GM12878 (cell line): ENCODE data around the gene FAR2. TPM values are rescaled to one million over a fixed set of nuclear protein-coding genes. Genes with fewer than 3 reads are reported as not detected.

ENCODE experiments used
- ATAC-seq: fragments of 200-7000 bp; cut with Tn5 transposase; 3 replicates; pipeline ENCODE4 v1.9.1; 2020; ENCODE audit warnings: mild to moderate bottlenecking, moderate library complexity
- BruUV-seq: library from RNA; stranded (reverse); fragments of 400-500 nt; replicated peaks from 2 replicates; lab custom pipeline; 2021; lab: Mats Ljungman, UMichigan
- CTCF ChIA-PET: fragments of 300-600 bp; sonication (Branson Sonifier 250); formaldehyde crosslinking; extraction: SDS; loops from one replicate; lab custom pipeline; 2021; ENCODE audit warnings: inconsistent platforms; lab: Yijun Ruan, JAX
- POLR2A ChIA-PET: fragments of 350-600 bp; formaldehyde crosslinking; extraction: SDS; loops from one replicate; lab custom pipeline; 2021; ENCODE audit warnings: inconsistent platforms; lab: Charles Lee
- RAD21 ChIA-PET: fragments of 300-600 bp; sonication (Branson Sonifier 250); formaldehyde crosslinking; loops from one replicate; lab custom pipeline; 2023; ENCODE audit warnings: antibody characterized with exemption; ENCODE audit not compliant: unreplicated experiment; lab: Charles Lee
- SMC1A ChIA-PET: fragments of 300-600 bp; sonication (Branson Sonifier 250); formaldehyde crosslinking; loops from one replicate; lab custom pipeline; 2023; ENCODE audit not compliant: unreplicated experiment, uncharacterized antibody; lab: Charles Lee
- DNase-seq: peaks from one replicate; pipeline ENCODE4 v3.0.0-alpha.2; 2011; ENCODE audit warnings: low read depth, low spot score
- FAIRE-seq: peaks from 3 replicates; lab custom pipeline; 2011; peaks lifted over from hg19 to GRCh38; lab: Jason Lieb, UNC
- H2AFZ ChIP-seq: 2 replicates; pipeline ENCODE4 v1.6.0; 2011; ENCODE audit warnings: low read depth, low read length, control low read depth; ENCODE audit not compliant: control insufficient read depth
- H3K27ac ChIP-seq: 2 replicates; pipeline ENCODE4 v1.5.1; 2011; ENCODE audit warnings: control low read depth; ENCODE audit not compliant: control insufficient read depth, insufficient read depth
- H3K27me3 ChIP-seq, 2 experiments: replicated peaks in 1 of 2; 2 replicates each; pipeline versions ENCODE4 v1.6.0 to v1.6.1; 2011; ENCODE audit warnings: low read length in 1 of 2; ENCODE audit not compliant: control insufficient read depth in 2 of 2, insufficient read depth in 2 of 2
- H3K36me3 ChIP-seq, 2 experiments: 2 replicates each; pipeline ENCODE4 v1.5.1; 2011; ENCODE audit warnings: low read length in 1 of 2; ENCODE audit not compliant: control insufficient read depth in 2 of 2, insufficient read depth in 2 of 2
- H3K4me1 ChIP-seq: 2 replicates; pipeline ENCODE4 v1.6.1; 2011; ENCODE audit warnings: mild to moderate bottlenecking, low read length, moderate library complexity, mixed read lengths; ENCODE audit not compliant: control insufficient read depth, insufficient read depth
- H3K4me2 ChIP-seq: 2 replicates; pipeline ENCODE4 v1.6.0; 2011; ENCODE audit warnings: control low read depth; ENCODE audit not compliant: control insufficient read depth, insufficient read depth
- H3K4me3 ChIP-seq: fragments of 200-600 bp; sonication (generic); 2 replicates; pipeline ENCODE4 v1.5.1; 2016
- H3K79me2 ChIP-seq: 2 replicates; pipeline ENCODE4 v1.6.0; 2011; ENCODE audit warnings: low read length; ENCODE audit not compliant: control insufficient read depth, insufficient read depth
- H3K9ac ChIP-seq: 2 replicates; pipeline ENCODE4 v1.8.0; 2011; ENCODE audit warnings: low read length, control low read depth, mixed read lengths; ENCODE audit not compliant: control insufficient read depth, insufficient read depth
- H3K9me3 ChIP-seq: replicated peaks from 3 replicates; pipeline ENCODE4 v1.5.1; 2011; ENCODE audit warnings: mild to moderate bottlenecking, low read length; ENCODE audit not compliant: control insufficient read depth, insufficient read depth
- H4K20me1 ChIP-seq: 2 replicates; pipeline ENCODE4 v1.6.0; 2011; ENCODE audit not compliant: control insufficient read depth, insufficient read depth
- CREM ChIP-seq: IDR thresholded peaks from 2 replicates; pipeline ENCODE4 v1.6.1; 2014; ENCODE audit warnings: antibody characterized with exemption, low read depth
- ESRRA ChIP-seq: IDR thresholded peaks from 2 replicates; pipeline ENCODE4 v1.6.1; 2012; ENCODE audit warnings: mild to moderate bottlenecking, low read length, improper control_type of control experiment
- EZH2 ChIP-seq: IDR thresholded peaks from 2 replicates; pipeline ENCODE4 v1.6.1; 2012; ENCODE audit warnings: low read depth, mild to moderate bottlenecking, control low read depth, inconsistent platforms, low read length, borderline replicate concordance; ENCODE audit not compliant: control insufficient read depth
- FOS ChIP-seq: IDR thresholded peaks from 3 replicates; pipeline ENCODE4 v1.6.1; 2011; ENCODE audit warnings: borderline replicate concordance; ENCODE audit not compliant: insufficient read length; ENCODE audit errors: extremely low read depth
- GATAD2B ChIP-seq: fragments of 450-650 bp; conservative IDR thresholded peaks from 2 replicates; pipeline ENCODE4 v1.6.1; 2017; ENCODE audit warnings: low read depth, mild to moderate bottlenecking, moderate library complexity
- HCFC1 ChIP-seq: fragments of 150-350 bp; IDR thresholded peaks from 2 replicates; pipeline ENCODE4 v1.6.1; 2014; ENCODE audit warnings: low read length
- IKZF2 ChIP-seq, 2 experiments: fragments of 450-650 bp; IDR thresholded peaks; 2 replicates each; pipeline ENCODE4 v1.6.1; 2017; ENCODE audit warnings: mild to moderate bottlenecking in 2 of 2, moderate library complexity in 2 of 2
- JUNB ChIP-seq: IDR thresholded peaks from 2 replicates; pipeline ENCODE4 v1.6.1; 2016; ENCODE audit warnings: antibody characterized with exemption, mild to moderate bottlenecking
- JUND ChIP-seq: IDR thresholded peaks from 2 replicates; pipeline ENCODE4 v1.6.1; 2012; ENCODE audit warnings: low read depth, mild to moderate bottlenecking, low read length, improper control_type of control experiment, moderate library complexity
- NFIC ChIP-seq: IDR thresholded peaks from 2 replicates; pipeline ENCODE4 v1.6.1; 2012; ENCODE audit warnings: low read depth, mild to moderate bottlenecking, inconsistent platforms, low read length, moderate library complexity
- RAD51 ChIP-seq: fragments of 450-650 bp; IDR thresholded peaks from 2 replicates; pipeline ENCODE4 v1.6.1; 2016; ENCODE audit warnings: moderate library complexity, mild to moderate bottlenecking, inconsistent platforms
- SREBF1 ChIP-seq: IDR thresholded peaks from 2 replicates; pipeline ENCODE4 v1.6.1; 2012; ENCODE audit warnings: mild to moderate bottlenecking, low read length
- STAT3 ChIP-seq: IDR thresholded peaks from 2 replicates; pipeline ENCODE4 v1.6.1; 2011; ENCODE audit warnings: low read depth, low read length, improper control_type of control experiment
- WRNIP1 ChIP-seq: IDR thresholded peaks from 2 replicates; pipeline ENCODE4 v1.6.1; 2011; ENCODE audit warnings: low read depth, low read length, improper control_type of control experiment, borderline replicate concordance
- ZSCAN29 ChIP-seq: fragments of 450-650 bp; IDR thresholded peaks from 2 replicates; pipeline ENCODE4 v1.6.1; 2017; ENCODE audit warnings: mild to moderate bottlenecking, moderate library complexity
- ZZZ3 ChIP-seq: IDR thresholded peaks from 2 replicates; pipeline ENCODE4 v1.6.1; 2011; ENCODE audit warnings: low read depth; ENCODE audit not compliant: control insufficient read depth, insufficient read length
- WGBS: methylation state at CpG from one replicate; pipeline ENCODE4 v1.1.6; 2016; ENCODE audit warnings: low lambda C conversion rate; ENCODE audit not compliant: insufficient replicate concordance, insufficient coverage; ENCODE audit errors: missing lambda C conversion rate; 5-methylcytosine and 5-hydroxymethylcytosine counted together
- in situ Hi-C: fragments of 300-500 bp; cut with MboI; formaldehyde crosslinking; loops from 9 replicates; pipeline ENCODE4 v1.14.3; 2018; ENCODE audit warnings: mixed read lengths
- intact Hi-C: fragments of 100-400 bp; cut with micrococcal nuclease; formaldehyde crosslinking; loops from one replicate; pipeline ENCODE4 v1.14.2; 2022; ENCODE audit not compliant: unreplicated experiment
- polyA plus RNA-seq, 11 experiments: library from polyadenylated mRNA; depleted of rRNA in 4 of 11; unstranded in 6 of 11; stranded (reverse) in 5 of 11; fragments of >200 nt; fragmentation: Nextera tagmentation in 4 of 11; fragmentation: Illumina TruSeq in 1 of 11; extraction: Ambion mirVana in 4 of 11; extraction: Trizol in 1 of 11; gene quantifications; 1 replicate in 1 of 11; 2 replicates in 10 of 11; pipeline versions ENCODE4 v1.2.1 to v1.2.3, GENCODE V29; 2011 to 2016; ENCODE audit warnings: inconsistent platforms in 2 of 11, missing spikeins in 2 of 11, low read depth in 1 of 11
- total RNA-seq, 4 experiments: library from RNA; depleted of rRNA in 3 of 4; stranded (reverse); fragments of >200 nt in 3 of 4; fragmentation: Illumina TruSeq in 1 of 4; extraction: Trizol in 1 of 4; gene quantifications; 2 replicates each; pipeline versions ENCODE4 v1.2.1 to v1.2.3, GENCODE V29; 2013 to 2021
- TF ChIP-seq, protein P1 (sequence below): fragments of 450-650 bp; formaldehyde crosslinking; IDR thresholded peaks from 2 replicates; pipeline ENCODE4 v1.4.0; 2020; ENCODE audit warnings: mild to moderate bottlenecking, moderate library complexity

The FAR2 gene
- total and polyA plus RNA-seq, 10 of the 15 experiments (the other 5 are each of a cell fraction or from before 2014, with no cell fraction given): 0.50 to 1.1 (median 0.65) TPM

DNA sequence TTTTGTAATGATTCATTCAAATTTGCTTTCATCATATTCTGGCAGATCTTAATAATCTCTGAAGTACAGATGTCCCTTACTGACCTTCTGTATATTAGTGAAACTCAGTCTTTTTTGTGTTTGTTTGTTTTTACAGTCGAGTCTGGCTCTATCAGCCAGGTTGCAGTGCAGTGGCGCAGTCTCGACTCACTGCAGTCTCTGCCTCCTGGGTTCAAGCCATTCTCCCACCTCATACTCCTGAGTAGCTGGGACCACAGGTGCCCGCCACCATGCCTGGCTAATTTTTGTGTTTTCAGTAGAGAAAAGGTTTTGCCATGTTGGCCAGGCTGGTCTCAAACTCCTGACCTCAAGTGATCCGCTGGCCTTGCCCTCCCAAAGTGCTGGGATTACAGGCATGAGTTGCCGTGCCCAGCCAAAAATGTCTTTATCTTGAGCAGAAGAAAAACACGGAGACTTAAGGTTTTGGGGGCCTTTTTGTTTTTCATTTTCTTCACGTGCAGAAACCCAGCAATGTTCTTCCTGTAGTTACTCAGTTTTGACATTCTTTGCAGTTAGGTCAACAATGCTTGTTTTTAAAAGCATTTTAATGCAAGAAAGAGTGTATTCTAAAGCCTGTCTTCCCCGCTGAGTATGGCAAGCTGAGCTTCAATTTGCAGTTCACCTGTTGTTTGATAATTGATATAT lies 79.5 kb downstream of the FAR2 start:
- BruUV-seq: no TSS peak
- Histone ChIP-seq H4K20me1 (no peaks in the 10 kb centered on the region), H3K9me3 (no peaks in the 10 kb centered on the region), H3K27ac (no peak overlapping the region), H3K9ac (no peak overlapping the region), H3K27me3 (no peaks in the 10 kb centered on the region; a peak in 1 of 4 replicates), H3K4me2 (no peak overlapping the region), H3K4me1 (no peaks in the 10 kb centered on the region), H3K79me2 (no peaks in the 10 kb centered on the region), H3K4me3 (no peak overlapping the region), H2AFZ (no peak overlapping the region)
- POLR2A ChIA-PET: no interaction called here
- RAD21 ChIA-PET: no interaction called here
- CTCF ChIA-PET: no interaction called here
- WGBS: 32% methylated on average over 8 of the region's 9 CpGs
- in situ Hi-C loops (no loop called here), intact Hi-C loops (no loop called here)
- FAIRE-seq: no peak
- SMC1A ChIA-PET: no interaction called here
- TF ChIP-seq EZH2 (no peak), JUNB (no peak)
- TF ChIP-seq, all 136 proteins: peak for 0
- DNase-seq (no peak), ATAC-seq (no peak)
- H3K36me3 ChIP-seq: no peaks in the 10 kb centered on the region

DNA sequence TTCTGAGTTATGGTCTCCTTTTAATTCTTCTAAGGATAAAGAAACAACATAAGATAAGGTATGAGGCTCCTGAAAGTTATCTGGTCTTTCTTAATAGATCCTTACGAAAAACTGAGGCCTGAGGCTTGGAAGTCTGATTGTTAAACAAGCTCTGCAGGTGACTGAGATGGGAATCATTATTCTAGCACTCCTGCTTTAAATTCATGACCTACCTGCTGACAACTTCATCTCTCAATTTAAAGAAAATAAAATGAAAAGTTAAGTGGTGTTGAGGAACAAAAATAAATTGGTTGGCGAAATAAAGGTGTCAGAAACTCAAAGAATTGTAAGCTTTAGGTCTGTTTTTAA lies 80.1 kb downstream of the FAR2 start:
- BruUV-seq: no TSS peak
- ChIA-PET CTCF (no interaction called here), SMC1A (interaction anchor here (1.1 kb wide), 1 partner anchor 10 kb away, joined by 4 read pairs; no protein-coding TSS in a partner anchor), RAD21 (no interaction called here), POLR2A (no interaction called here)
- Histone ChIP-seq H3K79me2 (no peaks in the 10 kb centered on the region), H3K36me3 (no peaks in the 10 kb centered on the region), H3K4me3 (no peak overlapping the region), H3K9me3 (no peaks in the 10 kb centered on the region), H2AFZ (no peak overlapping the region), H3K4me2 (no peak overlapping the region), H3K9ac (no peak overlapping the region), H3K27ac (no peak overlapping the region), H3K27me3 (no peaks in the 10 kb centered on the region; a peak in 1 of 4 replicates), H3K4me1 (no peaks in the 10 kb centered on the region), H4K20me1 (no peaks in the 10 kb centered on the region)
- in situ Hi-C loops (no loop called here), intact Hi-C loops (no loop called here)
- no peak for ATAC-seq
- FAIRE-seq: no peak
- no peak for DNase-seq
- WGBS: 0% methylated on average over 2 of the region's 2 CpGs
- no peak for TF ChIP-seq STAT3
- no peak for TF ChIP-seq ZZZ3
- TF ChIP-seq CREM: no peak
- TF ChIP-seq HCFC1: no peak
- TF ChIP-seq GATAD2B: no peak
- TF ChIP-seq RAD51: no peak
- TF ChIP-seq IKZF2 (IDR thresholded peaks at IDR 0.05): no peak
- TF ChIP-seq ESRRA: no peak
- TF ChIP-seq JUND: no peak
- TF ChIP-seq, protein P1, sequence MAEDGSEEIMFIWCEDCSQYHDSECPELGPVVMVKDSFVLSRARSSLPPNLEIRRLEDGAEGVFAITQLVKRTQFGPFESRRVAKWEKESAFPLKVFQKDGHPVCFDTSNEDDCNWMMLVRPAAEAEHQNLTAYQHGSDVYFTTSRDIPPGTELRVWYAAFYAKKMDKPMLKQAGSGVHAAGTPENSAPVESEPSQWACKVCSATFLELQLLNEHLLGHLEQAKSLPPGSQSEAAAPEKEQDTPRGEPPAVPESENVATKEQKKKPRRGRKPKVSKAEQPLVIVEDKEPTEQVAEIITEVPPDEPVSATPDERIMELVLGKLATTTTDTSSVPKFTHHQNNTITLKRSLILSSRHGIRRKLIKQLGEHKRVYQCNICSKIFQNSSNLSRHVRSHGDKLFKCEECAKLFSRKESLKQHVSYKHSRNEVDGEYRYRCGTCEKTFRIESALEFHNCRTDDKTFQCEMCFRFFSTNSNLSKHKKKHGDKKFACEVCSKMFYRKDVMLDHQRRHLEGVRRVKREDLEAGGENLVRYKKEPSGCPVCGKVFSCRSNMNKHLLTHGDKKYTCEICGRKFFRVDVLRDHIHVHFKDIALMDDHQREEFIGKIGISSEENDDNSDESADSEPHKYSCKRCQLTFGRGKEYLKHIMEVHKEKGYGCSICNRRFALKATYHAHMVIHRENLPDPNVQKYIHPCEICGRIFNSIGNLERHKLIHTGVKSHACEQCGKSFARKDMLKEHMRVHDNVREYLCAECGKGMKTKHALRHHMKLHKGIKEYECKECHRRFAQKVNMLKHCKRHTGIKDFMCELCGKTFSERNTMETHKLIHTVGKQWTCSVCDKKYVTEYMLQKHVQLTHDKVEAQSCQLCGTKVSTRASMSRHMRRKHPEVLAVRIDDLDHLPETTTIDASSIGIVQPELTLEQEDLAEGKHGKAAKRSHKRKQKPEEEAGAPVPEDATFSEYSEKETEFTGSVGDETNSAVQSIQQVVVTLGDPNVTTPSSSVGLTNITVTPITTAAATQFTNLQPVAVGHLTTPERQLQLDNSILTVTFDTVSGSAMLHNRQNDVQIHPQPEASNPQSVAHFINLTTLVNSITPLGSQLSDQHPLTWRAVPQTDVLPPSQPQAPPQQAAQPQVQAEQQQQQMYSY (CRISPR knock-in tag): no peak
- no peak for TF ChIP-seq FOS
- TF ChIP-seq WRNIP1: no peak
- TF ChIP-seq ZSCAN29: no peak
- no peak for TF ChIP-seq SREBF1
- no peak for TF ChIP-seq NFIC
